CD1c-positive myeloid dendritic cell (primary cell): ENCODE measurements around the gene HOTAIR.

Experiments used
- DNase-seq: peaks from one replicate; pipeline ENCODE4 v3.0.0-alpha.2; 2016; ENCODE audit errors: extremely low spot score

The HOTAIR gene

DNA sequence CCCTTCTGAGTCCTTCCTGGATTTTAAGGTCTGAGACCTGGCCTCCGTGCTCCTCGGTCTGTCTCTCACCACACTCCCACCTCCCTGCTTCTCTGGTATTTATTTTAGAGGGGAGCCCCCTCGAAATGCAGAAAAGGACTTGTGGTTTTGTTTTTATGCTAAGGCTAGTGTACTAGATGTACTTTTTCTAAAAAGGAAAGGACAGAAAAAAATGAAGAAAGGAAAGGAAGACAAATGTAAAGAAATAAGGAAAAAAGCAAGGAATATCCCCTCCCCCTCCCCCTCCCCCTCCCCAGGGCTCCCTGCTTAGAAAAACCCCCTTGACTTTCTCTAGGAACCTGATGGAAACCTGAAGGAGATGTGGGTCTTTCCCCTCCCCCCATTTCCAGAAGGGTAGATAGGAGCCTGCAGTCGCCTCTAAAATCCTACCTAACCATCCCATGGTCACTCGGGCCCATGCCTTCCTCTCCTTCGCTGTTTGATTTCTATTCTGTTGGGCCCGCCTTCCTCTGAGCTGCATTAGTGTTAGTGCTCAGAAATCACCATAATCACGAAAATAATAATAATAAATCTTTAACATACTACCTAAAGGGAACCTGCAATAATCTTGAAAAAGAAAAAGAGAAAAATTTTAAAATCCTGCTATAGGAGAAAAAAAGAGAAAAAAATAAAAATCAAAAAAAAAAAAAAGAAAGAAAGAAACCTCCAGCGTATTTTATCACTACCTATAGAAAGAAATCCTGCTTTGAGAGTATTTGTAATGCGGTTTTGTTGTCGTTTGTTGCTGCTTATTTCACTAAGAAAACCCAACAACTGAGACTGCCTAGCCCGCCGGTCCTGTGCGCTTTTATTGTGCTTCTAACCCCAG, 37.1 kb upstream of the HOTAIR start:
- DNase-seq, result no peak

DNA sequence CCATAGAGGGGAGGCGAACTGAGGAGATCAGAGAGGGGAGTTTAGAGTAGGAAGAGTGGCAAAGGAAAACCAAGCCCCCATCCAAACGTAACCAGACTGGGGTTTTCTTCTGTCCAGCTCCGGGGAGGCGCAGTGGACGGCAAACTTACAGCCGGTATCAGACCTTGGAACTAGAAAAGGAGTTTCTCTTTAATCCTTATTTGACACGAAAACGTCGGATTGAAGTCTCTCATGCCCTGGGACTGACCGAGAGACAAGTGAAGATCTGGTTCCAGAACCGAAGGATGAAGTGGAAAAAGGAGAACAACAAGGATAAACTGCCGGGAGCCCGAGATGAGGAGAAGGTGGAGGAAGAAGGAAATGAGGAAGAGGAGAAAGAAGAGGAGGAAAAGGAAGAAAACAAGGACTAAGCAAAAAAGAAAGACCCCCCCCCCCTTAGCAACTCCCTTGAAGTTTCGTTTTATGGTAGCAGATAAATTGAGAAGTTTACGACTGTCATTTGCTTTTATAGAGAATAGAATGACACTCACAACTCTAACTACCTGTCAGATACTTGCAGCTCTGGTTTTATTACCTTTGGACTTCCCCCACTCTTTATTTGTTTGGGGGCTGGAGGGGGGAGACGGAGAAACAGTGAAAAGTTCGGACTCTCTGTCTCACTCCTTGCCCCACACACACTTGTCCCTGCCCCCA, 36.4 kb upstream of the HOTAIR start:
- DNase-seq, result no peak

DNA sequence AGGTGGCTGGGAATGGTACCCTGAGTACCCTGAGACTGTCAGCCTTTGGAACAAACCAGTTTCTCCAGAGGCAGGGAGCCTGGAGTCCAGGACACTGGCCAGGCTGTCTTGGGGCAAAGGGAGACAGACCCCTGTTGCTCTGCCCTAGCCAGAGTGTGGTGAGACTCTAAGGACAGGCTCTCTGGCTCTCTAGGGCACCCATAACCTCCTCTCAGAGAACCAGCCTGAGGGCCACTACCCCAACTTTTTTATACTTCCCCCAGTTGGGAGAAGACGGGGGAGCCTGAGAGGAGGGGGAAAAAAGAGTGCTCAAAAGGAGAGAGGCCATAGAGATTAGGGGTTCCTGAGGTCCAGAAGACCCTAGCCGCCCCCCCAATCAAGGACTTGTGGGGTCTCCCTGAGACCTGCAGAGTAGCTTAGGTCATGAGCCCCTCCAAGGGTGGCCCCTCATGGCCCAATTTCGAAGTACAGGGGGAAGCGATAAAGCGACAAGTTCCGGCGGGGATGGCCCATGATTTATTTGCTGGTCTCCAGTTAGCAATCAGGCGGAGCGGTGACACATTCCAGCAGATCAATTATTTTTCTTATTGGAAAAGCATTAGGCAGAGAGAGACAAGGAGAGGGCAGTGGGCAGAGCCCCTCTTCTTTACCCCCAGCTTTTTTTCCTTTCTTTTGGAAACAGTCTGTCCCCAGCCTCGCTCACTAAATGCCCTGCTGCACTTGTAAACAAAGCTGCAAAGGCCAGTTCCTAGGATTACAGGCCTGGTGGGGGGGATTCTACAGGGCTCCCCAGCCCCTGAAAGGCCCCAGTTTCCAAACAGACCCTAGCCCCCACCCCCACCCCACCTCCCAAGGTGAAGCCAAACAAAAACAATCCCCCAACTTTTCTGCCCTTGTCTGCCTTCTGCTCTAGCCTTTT, 35.6 kb upstream of the HOTAIR start:
- DNase-seq, result no peak

DNA sequence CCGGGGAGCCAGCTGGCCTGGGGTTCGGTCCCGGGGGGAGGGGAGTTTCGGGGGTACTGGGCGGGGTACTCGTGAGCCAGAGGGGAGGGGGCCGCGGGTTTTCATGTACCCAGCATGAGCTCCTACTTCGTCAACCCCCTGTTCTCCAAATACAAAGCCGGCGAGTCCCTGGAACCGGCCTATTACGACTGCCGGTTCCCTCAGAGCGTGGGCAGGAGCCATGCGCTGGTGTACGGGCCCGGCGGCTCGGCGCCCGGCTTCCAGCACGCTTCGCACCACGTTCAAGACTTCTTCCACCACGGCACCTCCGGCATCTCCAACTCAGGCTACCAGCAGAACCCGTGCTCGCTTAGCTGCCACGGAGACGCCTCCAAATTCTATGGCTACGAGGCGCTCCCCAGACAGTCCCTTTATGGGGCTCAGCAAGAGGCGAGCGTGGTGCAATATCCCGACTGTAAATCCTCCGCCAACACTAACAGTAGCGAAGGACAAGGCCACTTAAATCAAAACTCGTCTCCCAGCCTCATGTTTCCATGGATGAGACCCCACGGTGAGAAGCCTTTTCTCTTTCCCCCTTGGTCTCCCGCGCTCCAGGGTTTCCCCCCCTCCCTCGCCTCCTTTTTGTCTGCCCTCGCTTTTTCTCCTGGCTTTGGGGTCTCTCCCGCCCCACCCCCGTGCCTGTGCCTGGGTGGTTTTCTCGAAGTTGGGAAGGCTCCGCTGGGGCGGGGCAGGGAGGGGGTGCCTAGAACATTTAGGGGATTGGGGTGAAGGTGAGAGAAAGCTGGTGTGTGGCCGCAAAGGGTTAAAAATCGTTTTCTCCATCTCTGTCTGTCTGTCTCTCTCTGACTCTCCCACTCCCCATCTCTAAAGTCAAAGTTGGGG, 34.7 kb upstream of the HOTAIR start:
- DNase-seq, result peak; percentile 53

DNA sequence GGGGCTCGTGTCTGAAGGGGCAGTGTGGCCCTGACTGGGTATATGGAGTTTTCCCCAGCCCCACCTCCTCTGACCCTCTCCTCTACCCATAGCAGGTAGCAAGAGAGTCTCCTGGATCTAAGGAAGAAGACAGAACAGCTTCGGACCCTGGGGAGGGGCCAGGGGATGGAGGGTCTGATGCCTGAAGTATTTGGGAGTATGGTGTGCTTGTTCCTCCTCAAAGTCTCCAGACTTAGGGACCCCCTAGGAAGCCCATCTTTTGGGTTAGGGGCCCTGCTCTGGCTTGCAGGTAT, 33.5 kb upstream of the HOTAIR start:
- no peak for DNase-seq

DNA sequence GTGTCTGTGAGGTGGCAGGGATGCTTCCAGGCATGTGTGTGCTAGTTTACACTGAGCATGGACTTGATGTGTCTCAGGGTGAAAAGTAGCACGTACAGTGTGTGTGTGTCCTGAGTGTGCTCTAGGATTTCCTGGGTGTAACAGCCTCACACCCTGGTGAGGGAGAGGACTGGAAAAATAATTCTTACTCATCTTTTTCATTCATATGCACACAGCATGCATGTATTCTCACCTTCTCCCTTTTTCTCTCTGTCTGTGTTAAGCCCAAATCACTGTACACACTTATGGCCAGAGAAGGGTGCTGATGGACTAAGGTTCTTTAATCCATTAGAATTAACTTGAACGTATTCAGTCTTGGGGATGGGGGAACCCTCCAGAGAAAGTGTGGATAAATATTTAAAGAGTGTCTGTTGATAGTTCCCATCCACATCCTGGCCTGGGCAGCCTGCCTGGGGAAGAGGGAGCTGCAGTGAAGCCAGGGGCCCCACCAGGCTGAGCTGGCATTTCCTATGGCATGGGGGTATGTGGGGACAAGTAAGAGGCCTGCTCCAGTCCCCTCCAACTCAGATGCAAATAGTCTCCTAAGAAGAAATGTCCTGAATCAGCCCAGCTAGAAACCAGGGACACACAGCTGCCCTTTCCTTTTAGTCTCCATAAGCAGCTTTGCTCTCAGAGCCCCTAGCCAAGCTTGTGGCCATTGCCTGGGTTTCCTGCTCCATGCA, 32.9 kb upstream of the HOTAIR start:
- no peak for DNase-seq

DNA sequence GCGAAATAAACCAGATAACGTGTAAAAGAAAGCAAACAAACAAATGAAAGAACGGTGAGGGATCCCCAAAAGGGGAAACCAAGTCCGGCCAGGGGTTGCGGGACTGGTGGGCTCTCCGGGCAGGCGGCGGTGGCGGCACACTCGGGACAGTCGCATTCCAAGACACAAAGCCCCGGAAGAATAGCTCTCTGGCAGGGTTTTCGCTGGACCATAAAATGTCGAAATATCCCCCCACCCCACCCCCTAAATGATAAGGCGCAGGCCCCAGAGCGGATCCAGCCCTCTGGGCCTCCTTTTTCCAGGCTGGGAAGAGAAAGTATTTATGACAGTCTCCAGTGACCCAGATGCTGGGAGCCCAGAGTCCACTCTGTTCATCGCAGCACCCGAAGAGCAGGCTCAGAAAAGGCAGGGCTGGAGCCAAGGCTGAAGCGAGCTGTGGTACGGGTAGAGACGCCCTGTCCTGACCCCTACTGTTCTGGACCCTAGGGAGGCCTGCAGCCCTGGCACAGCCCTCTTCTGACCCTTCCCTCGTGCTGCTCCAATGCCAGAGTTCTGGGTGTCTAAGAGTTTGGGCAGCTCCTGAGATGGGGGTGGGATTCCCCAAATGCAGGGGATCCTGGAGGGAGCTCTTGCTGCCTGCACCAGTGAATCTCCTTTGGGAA, 31.9 kb upstream of the HOTAIR start:
- DNase-seq, result no peak

DNA sequence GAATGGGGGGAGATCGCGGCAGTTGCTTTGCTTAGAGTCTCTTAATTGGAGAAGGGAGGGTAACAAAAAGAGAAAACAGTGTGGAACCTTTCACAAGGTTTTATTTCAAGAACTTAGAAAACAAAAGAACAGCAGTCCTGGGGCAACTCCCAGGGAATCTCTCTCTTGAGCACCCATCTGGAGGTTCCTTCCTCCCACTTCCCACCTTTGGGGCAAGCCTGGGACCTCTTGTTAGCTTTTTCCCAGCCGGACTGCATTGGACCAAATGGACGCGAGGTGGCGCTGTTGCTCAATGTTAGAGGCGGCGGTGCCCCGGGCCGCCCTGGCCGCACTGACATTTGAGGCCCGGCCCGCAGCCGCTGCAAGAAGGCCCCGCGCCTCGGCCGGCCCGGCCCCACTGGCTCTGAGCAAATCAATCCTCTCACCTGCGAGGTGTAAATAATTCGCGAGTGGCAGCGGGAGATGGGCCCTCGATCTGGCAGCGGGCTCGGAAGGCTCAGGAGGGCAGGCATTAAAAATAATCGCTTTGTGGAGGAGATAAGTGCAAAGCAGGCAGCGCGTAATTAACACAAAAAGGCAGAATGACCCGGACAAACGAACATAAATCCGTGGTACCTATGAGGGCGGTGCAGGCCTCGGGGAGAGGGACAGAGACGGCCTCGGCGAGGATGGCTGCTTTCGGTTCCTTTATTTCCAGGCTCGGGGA, 31.3 kb upstream of the HOTAIR start:
- DNase-seq, result peak; percentile 92

DNA sequence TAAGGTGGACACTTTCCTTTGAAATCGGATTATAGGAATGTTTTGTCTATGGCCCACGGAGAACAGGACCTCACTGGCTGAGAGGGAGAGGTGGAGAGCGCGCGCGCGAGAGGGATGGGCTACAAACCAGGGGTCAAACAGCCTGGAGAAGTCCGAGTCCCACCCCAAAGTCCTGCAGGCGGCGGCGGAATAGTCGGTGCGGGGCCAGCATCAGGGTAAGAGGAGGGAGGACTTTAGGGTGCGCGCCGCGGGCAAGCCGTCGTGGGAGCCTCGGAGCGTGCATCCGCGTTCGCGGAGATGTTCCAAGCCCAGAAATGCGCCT, 30.7 kb upstream of the HOTAIR start:
- DNase-seq, result no peak

DNA sequence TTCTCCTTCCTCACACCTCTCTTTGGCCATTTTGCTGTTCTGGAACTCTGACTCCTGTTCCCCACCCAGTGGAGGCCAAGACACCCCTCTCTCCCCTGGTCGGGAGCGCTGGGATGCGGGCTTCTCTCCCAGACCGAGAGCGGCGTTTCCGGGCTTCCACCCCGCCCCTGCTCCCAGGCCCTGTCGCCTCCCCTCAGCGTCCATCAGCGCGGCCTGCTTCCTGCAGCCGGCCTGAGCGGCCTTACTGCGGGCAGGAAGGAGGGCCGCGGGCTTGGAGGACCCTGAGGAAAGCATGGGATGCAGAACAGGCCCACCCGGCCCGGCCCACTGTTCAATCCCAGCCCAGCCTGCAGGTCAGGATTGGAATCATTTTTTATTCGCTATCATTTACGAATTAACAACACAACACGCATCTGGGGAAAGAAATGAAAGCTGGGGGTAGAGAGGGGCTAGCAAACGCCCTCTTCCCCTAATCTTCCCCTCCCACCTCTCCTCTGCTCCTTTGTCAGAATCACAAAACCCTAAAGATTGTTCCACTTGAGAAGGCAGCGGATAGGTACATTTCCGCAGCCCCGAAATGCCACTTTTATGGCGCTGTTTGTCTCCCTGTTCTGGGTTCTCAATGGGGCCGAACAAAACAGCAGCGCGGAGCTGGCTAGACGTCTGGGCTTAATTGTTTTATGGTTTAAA, 30.2 kb upstream of the HOTAIR start:
- DNase-seq, result no peak

DNA sequence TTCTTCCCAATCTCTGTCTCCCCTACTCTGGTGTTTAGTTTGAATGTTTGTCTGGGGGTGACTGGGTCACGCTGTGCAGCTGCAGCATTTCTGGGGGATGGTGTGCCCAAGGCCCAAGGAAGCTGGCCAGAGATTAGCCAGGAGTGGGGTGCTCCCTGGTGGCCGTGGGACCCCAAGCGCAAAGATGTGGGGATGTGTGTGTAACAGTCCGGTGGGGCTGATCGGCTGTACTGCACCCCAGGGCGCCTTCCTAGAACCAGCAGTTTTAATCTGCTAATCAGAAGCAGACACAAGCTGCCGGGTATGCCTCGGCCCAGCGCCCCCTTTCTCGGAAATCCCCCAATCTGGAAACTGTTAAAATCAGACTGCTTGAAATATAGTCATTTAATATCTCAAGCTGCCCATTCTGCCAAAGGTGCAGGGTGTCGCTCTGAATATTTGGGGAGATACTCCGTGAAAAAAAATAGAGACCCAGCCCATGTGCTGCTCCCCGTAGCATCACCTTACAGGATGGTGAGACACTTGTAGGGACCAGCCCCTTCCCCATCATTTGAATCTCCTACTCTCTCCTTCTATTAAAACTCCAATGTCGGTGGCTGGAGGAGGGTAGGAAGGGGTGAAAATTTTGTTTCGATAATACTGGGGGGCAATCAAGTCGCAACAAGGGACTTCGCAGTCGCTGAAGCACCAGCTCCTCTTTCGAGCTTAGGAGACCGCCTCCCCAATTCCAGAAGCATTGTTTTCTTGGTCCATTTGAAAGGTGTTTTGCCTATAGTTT, 29.5 kb upstream of the HOTAIR start:
- no peak for DNase-seq

DNA sequence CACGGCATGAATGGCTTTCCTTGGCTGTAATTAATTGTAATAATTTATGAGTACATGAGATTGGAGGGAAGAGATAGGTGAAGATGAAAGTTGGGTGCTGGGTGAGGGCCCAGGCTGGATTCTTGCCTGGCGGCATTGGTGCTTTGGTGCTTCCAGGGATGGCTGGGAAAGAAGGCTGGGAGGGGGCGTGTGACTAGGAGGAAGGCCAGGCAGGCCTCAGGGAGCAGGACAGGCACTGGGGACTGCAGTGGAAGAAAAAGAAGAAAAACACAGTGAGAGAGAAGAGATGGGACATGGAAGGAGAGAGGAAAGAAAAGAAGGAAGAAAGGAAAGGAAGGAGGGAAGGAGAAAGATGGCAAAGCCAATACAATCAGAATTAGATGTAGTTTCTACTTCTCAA, 28.9 kb upstream of the HOTAIR start:
- no peak for DNase-seq

DNA sequence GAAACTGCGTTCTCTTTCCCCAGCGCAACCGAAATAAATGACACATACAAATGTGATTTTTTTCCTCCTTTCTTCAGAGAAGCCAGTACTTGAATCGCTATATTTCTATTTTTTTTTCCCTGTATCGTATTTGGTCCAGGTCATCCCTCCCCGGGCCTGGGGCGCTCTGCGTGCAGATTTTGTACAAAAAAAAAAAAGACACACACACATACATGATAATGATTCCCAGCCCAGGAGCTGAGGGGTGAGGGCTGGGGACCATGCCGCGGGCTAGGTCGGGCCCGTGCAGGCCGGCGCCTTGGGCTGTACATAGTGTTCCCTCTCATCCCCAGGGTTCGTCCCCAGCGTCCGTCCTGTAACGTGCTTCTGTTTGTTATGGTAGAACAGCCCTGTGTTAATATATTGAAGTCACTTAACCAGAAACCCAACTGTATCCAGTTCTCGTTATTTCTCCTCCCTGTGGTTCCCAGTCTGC, 28.2 kb upstream of the HOTAIR start:
- no peak for DNase-seq

DNA sequence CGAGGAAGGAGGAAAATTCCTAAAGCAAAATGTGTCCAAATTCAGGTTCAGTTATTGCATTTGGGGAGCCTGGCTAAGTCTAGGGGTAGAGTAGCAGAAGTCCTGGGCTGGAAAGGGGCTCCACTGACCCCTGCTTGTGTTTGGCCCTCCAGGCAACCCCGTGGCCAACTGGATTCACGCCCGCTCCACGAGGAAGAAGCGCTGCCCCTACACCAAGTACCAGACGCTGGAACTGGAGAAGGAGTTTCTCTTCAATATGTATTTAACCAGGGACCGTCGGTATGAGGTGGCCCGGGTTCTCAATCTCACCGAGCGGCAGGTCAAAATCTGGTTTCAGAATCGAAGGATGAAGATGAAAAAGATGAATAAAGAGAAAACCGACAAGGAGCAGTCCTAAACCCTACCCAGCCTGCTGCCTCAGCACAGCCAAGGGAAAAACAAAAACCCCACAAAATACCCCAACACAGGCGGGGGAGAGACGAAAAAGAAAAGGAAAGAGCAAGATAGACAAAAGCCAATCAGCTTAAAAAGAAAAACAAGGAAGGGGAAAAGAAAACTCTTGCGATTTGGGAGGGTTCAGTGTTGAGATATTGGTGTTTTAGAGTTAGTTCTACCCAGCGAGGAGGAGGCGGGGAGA, 27.6 kb upstream of the HOTAIR start:
- DNase-seq, result no peak

DNA sequence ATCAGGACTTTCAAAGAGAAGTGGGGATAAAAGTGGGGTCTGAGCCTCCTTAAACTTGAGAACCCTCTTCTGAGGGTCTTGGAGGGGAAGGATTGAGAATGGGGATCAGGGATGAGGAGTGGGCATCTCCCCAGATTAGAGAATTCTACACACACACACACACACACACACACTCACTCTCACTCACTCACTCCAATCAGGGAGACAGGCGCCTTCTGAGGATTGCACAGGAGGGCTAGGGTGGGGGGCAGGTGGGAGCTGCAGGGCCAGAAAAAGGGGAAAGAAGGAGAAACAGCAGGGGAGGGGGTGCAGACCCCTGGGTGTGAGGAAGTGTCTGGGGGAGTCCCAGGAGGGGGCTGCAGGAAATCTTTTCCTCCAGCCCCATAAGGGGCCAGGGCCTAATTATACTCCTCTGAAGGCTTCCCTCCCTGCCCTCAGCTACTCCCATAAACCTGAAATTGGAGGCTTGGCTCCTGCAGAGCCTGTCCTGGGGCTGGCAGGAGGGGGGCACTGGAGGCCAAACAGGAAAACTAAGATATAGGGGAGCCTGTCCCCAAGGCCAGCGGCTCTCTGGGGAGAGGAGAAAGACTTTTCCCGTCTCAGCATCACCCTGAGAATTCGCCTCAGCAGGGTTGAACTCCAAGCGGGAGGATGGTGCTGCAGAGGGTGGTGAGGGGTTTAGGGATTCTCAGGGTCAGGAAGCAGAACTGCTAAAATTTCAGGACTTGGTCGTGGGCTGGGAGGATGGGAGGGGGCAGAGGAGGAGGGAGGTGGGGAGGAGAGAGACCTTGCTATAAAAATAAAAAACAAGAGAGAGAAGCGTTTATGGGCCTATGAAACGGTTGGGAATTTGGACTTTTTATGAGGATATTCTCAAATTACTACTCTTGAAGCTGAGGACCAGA, 26.8 kb upstream of the HOTAIR start:
- no peak for DNase-seq
